HG03135 (cell line): ENCODE data around the gene GRID1.
"Not testable (repeated sequence)": the region's sequence is repeated elsewhere in the genome, so short reads cannot be mapped to it uniquely, and the experiment has no call there.

ENCODE experiments used
- ATAC-seq: cut with Tn5 transposase; IDR thresholded peaks from one replicate; pipeline ENCODE4 v1.9.1; 2021; ENCODE audit warnings: mild to moderate bottlenecking, moderate library complexity; ENCODE audit not compliant: unreplicated experiment

GRID1 gene

DNA sequence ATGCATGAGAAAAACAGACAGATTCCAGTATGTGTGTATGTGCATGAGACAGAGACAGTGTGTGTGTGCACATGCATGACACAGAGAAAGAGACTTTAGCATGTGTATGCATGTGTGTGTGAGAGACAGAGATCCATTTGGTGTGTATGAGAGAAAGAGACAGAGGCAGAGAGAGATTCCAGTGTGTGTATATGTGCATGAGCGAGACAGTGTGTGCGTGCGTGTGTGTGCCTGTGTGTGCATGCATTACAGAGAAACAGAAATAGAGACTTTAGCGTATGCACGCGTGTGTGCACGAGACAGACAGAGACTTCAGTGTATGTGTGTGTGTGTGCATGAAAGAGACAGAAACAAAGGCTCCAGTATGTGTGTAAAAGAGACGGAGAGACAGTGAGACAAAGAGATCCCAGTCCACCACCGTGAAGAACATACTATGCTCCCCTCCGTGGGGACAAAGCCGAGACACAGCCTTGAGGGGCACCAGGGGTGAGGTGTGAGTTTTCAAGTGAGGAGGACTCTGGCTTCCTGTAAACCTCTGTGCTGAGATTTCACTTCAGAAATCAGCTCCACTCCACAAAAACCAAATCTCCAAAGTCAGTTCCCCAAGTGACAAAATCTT, 188.9 kb downstream of the GRID1 start:
- no peak for ATAC-seq

- no peak for ATAC-seq
These were observed 189.6 kb downstream of the GRID1 start for GRCh38 chr10:86176850-86177536.

DNA sequence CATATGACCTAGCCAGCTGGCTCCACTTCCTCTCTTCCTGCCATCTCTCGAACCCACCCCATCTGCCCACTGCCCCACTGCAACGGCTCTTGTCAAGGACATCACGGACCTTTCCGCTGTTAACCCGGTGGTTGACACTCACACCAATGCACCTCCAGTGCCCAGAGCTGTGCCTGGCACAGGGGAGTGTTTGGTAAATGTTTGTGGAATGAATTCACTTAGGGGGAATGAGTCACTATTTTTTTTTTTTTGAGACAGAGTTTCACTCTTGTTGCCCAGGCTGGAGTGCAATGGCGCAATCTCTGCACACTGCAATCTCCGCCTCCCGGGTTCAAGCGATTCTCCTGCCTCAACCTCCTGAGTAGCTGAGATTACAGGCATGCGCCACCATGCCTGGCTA, 191.1 kb downstream of the GRID1 start:
- ATAC-seq: not testable (repeated sequence)

GRCh38 chr10:86172301-86172700, 194.3 kb downstream of the GRID1 start:
- no peak for ATAC-seq

- ATAC-seq: no peak
These were observed 196.1 kb downstream of the GRID1 start for GRCh38 chr10:86170255-86171108.

DNA sequence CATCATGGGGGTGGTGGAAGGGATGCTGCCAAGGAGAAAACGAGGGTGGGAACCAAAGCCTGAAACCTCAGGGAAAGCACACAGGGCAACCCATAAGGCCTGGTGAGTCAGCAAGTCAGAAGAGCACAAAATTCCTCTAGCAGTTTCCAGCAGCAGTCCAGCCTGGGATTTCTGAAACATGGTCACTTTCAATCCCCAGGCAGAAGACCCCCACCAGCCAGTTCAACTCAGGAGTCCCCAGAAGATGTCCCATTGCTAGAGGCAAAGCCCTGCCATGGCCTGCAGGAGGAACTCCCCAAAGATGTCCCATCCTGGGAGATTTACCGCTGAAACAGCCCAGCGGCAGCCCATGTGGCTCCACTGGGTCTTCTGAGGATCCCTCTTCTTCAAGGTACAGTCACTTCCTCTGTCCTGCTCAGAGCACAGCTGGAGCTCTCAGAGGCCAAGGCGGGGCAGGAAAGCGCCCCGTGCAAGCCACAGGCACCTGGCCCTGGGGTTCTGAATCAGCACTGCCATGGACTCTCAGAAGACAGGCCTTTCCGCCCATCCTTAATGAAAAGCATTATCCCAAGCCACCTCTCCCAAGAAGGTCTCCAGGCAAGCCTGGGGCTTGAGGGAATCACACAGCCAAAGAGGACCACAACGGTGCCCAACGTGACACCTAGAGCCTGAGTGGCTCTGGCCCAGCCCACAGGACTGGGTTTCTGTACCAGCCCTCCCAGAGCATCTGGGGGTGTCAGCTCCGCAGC, 196.9 kb downstream of the GRID1 start:
- no peak for ATAC-seq

DNA sequence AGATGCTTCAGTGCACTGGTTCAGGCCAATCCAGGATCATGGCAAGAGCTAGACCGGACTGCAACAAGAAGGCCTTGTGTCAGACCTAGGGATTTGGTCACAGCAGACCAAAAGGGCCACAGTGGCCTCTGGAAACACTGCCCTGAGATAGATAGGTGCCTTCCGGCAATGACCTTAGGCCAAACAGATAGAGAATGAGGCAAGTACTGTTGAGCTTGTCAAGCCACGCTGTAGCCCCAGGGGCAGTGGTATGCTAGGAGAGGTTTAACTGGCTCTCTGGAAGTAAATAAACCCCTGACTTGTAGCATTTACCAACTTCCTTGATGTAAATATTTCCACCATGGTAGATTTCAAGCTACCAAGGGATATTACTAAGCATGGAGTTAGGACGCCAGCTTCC, 197.5 kb downstream of the GRID1 start:
- no peak for ATAC-seq

GRCh38 chr10:86168256-86168655, 198.3 kb downstream of the GRID1 start:
- no peak for ATAC-seq

DNA sequence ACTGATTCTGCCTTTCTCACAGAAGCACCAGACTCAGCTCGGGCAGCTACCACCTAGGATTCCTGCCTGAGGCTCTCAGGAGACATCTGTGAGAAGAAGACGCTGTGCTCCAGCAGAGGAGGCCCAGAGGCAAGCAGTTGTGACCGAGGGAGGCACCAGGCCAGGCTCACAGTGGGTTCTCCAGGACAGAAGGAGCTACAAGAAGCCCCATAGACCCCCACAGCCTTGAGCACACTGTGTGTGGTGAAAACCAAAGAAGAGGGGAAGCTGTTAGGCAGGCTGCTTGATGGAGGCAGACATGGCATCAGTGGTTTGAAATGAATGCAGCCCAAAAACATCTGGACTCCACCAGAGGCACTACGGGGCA, 198.8 kb downstream of the GRID1 start:
- ATAC-seq: no peak

GRCh38 chr10:86167121-86167761, 199.4 kb downstream of the GRID1 start:
- ATAC-seq: no peak

DNA sequence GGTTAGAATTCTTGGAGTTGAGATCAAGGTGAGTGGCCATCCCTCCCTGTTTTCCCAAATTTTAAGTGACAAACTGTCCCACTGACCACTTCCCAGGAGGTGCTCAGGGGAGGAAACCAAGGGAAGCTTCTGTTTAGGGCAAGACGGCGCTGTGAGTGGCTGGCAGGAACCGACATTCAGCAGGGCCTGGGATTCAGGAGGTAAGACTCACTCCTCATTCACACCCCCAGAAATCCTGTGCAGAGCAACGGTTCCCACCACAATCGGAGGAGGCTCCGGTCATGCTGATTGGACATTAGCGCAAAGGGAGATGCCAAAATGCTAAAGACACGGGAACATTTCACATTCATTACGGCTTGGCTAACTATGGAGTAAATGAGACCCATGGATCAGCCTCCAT, 200.9 kb downstream of the GRID1 start:
- ATAC-seq: no peak

GRCh38 chr10:86164960-86165630, 201.5 kb downstream of the GRID1 start:
- no peak for ATAC-seq

DNA sequence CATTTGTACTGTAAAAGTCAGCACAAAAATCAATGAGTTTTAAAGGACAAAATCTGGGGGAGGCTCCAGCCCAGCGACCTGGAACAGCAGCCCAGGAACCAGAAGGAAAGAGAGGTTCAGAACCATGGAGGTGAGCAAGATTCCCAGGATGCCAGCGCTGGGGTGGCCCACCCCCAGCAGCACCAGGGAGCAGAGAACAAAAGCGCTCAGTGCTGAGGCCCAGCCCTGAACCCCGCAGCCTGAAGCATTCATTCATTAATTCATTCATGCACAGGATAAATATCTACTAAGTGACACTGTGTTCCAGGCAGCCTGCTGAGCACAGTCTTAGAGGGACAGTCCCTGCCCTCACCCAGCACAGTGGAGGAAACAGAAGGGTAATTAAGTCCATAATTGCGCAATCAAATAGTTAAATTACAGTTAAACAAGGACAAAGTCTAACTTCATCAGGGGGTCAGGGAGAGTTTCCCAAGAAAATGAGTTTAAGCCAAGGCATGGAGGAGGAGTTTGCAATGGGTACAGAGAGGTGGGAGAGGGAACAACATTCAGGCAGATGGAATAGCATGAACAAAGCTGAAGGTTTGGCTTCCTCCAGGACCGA, 202.3 kb downstream of the GRID1 start:
- no peak for ATAC-seq

DNA sequence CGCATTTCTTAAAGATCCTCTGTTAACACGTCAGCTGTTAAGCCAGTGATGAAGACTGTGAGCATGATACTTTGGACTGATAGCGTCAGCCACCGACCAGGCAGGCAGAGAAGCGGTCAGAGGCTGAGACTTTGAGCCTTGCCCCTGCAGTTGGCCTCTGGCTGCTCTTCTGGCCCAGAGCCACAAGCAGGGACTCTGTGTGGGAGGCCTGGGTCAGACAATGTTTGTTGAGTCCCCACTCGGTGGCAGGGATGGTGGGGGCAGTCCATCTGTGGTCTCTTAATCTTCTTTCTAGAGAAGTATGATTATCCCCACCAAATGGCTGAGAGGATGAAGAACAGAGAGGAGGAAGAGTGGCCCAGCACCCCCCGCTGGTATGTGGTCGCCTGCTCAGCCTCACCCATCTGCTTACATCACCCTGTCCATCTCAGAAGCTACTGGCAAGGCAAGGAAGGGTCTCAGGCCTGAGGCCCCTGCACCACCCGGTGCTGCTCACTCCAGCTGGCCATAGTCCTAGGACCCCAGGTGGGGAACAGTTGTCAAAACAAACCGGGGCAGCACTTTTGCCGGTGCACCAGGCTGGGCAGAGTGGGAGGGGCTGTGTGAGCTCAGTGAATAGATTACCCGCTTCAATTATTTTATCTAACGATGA, 202.9 kb downstream of the GRID1 start:
- ATAC-seq: no peak

DNA sequence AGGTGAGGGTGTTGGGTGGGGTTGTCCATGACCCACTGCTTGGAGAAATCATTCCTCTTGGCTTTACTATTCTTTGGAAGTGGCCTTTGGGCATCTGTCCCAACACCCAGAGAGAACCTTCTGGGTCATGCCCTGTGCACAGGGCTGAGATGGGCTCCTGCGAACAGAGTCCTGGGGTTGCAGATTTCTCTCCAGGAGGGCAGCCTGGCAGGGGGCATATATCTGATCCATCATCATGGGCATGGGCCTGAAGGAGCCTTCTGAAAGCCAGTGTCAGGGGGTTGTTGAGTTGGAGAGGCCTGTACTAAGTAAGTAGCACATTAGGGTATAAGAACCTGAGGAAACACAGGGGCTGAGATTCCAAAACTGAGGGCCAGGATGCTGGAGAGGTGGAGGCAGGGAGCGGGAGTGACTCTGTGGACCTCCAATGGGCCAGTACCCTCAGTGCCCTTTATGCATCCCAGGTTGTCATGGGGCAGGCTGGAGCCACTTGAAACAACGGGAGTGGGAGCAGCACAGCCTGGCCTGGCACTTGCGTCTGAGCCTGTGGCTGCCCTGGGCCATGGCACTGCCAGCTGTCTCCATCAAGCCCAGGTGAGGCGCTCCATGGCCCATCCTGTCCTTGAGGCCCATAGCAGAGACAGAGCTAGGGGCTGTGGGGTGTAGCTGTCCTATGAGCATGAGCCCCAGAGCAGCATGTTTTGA, 203.7 kb downstream of the GRID1 start:
- ATAC-seq: no peak

DNA sequence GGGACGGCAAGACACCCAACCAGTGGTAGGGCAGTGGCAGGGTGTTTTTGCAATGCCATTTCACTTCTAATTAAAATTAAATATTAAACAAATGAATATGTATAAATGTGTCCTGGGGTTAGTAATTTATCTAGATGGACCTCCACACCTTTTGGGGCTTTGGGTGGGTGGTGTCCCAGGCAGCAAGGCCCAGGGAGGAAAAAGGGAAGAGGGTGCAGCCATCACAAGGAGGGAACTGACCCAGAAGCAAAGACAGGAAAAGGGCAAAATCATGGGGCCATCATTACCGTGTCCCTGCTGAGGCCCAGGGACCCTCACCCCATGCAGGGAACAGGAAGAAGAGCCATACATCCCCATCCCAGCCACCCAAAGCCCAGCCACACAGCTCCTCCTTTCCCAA, 204.6 kb downstream of the GRID1 start:
- ATAC-seq: no peak

GRCh38 chr10:86160890-86161585, 205.6 kb downstream of the GRID1 start:
- no peak for ATAC-seq

DNA sequence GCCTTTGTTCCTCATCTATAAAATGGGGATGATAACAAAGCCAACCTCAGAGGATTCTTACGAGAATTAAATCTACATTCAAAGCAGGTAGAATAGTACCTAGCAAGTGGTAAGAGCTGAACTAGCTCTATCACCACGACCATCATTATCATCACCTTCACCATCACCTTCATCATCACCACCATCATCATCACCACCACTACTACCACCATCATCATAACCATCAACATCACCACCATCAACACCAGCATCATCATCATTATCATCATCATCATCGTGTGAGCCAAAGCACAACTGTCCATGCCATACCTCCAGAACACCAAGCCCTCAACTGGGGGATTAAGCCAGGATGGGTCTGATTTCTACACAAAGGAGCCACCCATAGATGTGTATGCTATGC, 206.8 kb downstream of the GRID1 start:
- ATAC-seq: no peak
